Measurements from ENCODE around the gene OR2L8. TPM values are rescaled to one million over a fixed set of nuclear protein-coding genes. Genes with fewer than 3 reads are reported as not detected.
"Not testable (repeated sequence)": the region's sequence is repeated elsewhere in the genome, so short reads cannot be mapped to it uniquely, and the experiment has no call there.

Gene OR2L8
- total and polyA plus RNA-seq, 4 experiments from 2014 or later, result 0.69 to 0.73 TPM; not detected in 2

DNA sequence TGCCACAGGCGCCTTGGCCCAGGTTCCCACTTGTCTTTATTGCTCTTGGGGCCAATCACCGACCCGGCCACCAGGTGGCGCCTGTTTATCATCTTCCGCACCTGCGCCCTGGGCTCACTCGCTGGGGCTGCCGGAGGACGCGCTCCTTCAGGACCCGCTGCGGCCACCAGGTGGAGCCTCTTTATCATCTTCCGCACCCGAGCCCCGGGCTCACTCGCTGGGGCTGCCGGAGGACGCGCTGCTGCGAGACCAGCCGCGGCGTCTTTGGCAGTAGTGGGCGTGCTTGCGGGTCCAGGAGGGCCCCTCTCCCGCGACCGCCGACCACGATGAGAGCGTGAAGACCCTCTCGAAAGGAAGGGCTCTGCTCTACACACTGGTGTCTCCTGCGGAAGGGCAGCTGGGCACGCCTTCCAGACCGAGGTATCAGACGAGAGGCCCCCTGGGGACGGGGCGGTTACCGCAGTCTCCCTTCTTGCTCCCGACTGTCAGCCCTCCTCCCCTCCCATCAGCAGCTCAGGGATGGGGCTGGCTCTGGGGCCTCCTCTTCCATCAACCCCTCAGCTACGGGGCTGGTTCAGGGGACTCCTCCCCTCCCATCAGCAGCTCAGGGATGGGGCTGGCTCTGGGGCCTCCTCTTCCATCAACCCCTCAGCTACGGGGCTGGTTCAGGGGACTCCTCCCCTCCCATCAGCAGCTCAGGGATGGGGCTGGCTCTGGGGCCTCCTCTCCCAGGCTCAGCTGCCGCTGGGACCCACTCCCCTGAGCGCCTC lies 11.5 kb upstream of the OR2L8 start:
- Mint-ChIP-seq H3K9me3 (peaks cover 0 to 11% (median 0%) of the 10 kb centered on the region in 8 donors), H3K27ac (peak overlapping the region in 4 of 7 donors; percentile 30 to 81 (median 56)), H3K4me3 (peak overlapping the region; percentile 49 to 91 (median 76))
- POLR2A ChIA-PET (ENCODE audit: partially characterized antibody); H3K27me3 Mint-ChIP-seq; H3K36me3 Mint-ChIP-seq; H3K4me1 Mint-ChIP-seq; H3K4me1 ChIP-seq (ENCODE audit: insufficient read depth, low read length); H3K36me3 ChIP-seq (ENCODE audit: insufficient read depth, low read length); H3K27ac ChIP-seq (ENCODE audit: low read depth, low read length); intact Hi-C loops (cut with micrococcal nuclease); H3K27me3 ChIP-seq (ENCODE audit: insufficient read depth, low read length); H3K9me3 ChIP-seq (ENCODE audit: control insufficient read depth in 1 of 2, low read length in 2 of 2): not testable (repeated sequence)
- peak overlapping the region in 1 of 2 donors; percentile 36 for H3K4me3 ChIP-seq (ENCODE audit: low read length in 2 of 2)
- DNase-seq, result peak; percentile 76 to 85 (median 83)
- CTCF ChIA-PET (ENCODE audit: partially characterized antibody), result interaction anchor here (1.1 kb wide), 1 partner anchor 31 kb away, joined by 4 read pairs; no protein-coding TSS in a partner anchor

- CTCF ChIA-PET (ENCODE audit: partially characterized antibody), result no interaction called here
- intact Hi-C loops (cut with micrococcal nuclease), result no loop called here
- H3K36me3 ChIP-seq (ENCODE audit: insufficient read depth, low read length), result no peaks in the 10 kb centered on the region
Measured at GRCh38 chr1:247942624-247943023, 6.0 kb upstream of the OR2L8 start.

GRCh38 chr1:247953408-247953807 lies 4.8 kb downstream of the OR2L8 start:
- peaks cover 0 to 14% (median 10%) of the 10 kb centered on the region in 8 donors for H3K9me3 Mint-ChIP-seq
- H3K36me3 Mint-ChIP-seq, result peaks cover 0 to 2% of the 10 kb centered on the region in 2 donors
- H3K27ac ChIP-seq (ENCODE audit: low read depth, low read length), result no peak overlapping the region
- H3K27me3 Mint-ChIP-seq, result no peaks in the 10 kb centered on the region
- H3K9me3 ChIP-seq (ENCODE audit: control insufficient read depth in 1 of 2, low read length in 2 of 2), result no peaks in the 10 kb centered on the region
- no peak overlapping the region for H3K4me3 ChIP-seq (ENCODE audit: low read length in 2 of 2)
- intact Hi-C loops (cut with micrococcal nuclease), result no loop called here
- H3K4me1 ChIP-seq (ENCODE audit: insufficient read depth, low read length), result no peaks in the 10 kb centered on the region
- CTCF ChIA-PET (ENCODE audit: partially characterized antibody), result no interaction called here
- no peaks in the 10 kb centered on the region for H3K27me3 ChIP-seq (ENCODE audit: insufficient read depth, low read length)
- POLR2A ChIA-PET (ENCODE audit: partially characterized antibody), result no interaction called here
- no peak for DNase-seq
- H3K36me3 ChIP-seq (ENCODE audit: insufficient read depth, low read length), result no peaks in the 10 kb centered on the region
- no peak overlapping the region for H3K27ac Mint-ChIP-seq
- H3K4me1 Mint-ChIP-seq, result peaks cover 0 to 2% (median 0%) of the 10 kb centered on the region in 4 donors
- no peak overlapping the region for H3K4me3 Mint-ChIP-seq

More at GRCh38 chr1:247942624-247943023, 6.0 kb upstream of the OR2L8 start:
- Mint-ChIP-seq H3K27ac (peak overlapping the region in 1 of 7 donors; percentile 48), H3K4me3 (no peak overlapping the region), H3K36me3 (no peaks in the 10 kb centered on the region), H3K27me3 (no peaks in the 10 kb centered on the region), H3K9me3 (peaks cover 0 to 7% (median 2%) of the 10 kb centered on the region in 8 donors), H3K4me1 (peaks cover 0 to 3% (median 1%) of the 10 kb centered on the region in 4 donors)
- Histone ChIP-seq H3K9me3 (ENCODE audit: control insufficient read depth in 1 of 2, low read length in 2 of 2) (no peaks in the 10 kb centered on the region), H3K27ac (ENCODE audit: low read depth, low read length) (no peak overlapping the region), H3K27me3 (ENCODE audit: insufficient read depth, low read length) (no peaks in the 10 kb centered on the region), H3K4me1 (ENCODE audit: insufficient read depth, low read length) (no peaks in the 10 kb centered on the region), H3K4me3 (ENCODE audit: low read length in 2 of 2) (no peak overlapping the region)
- POLR2A ChIA-PET (ENCODE audit: partially characterized antibody), result no interaction called here
- no peak for DNase-seq

GRCh38 chr1:247961791-247962190 lies 13.1 kb downstream of the OR2L8 start:
- H3K9me3 ChIP-seq (ENCODE audit: control insufficient read depth in 1 of 2, low read length in 2 of 2), result no peaks in the 10 kb centered on the region
- Mint-ChIP-seq H3K4me1 (peaks cover 0 to 5% (median 2%) of the 10 kb centered on the region in 4 donors), H3K9me3 (peaks cover 4 to 16% (median 10%) of the 10 kb centered on the region in 8 donors), H3K36me3 (peaks cover 3 to 8% of the 10 kb centered on the region in 2 donors), H3K4me3 (no peak overlapping the region), H3K27ac (no peak overlapping the region), H3K27me3 (no peaks in the 10 kb centered on the region)
- no peaks in the 10 kb centered on the region for H3K4me1 ChIP-seq (ENCODE audit: insufficient read depth, low read length)
- ChIA-PET POLR2A (ENCODE audit: partially characterized antibody) (no interaction called here), CTCF (ENCODE audit: partially characterized antibody) (no interaction called here)
- no peak overlapping the region for H3K27ac ChIP-seq (ENCODE audit: low read depth, low read length)
- no peaks in the 10 kb centered on the region for H3K27me3 ChIP-seq (ENCODE audit: insufficient read depth, low read length)
- no peak for DNase-seq
- H3K4me3 ChIP-seq (ENCODE audit: low read length in 2 of 2), result no peak overlapping the region
- intact Hi-C loops (cut with micrococcal nuclease), result no loop called here
- H3K36me3 ChIP-seq (ENCODE audit: insufficient read depth, low read length), result no peaks in the 10 kb centered on the region

GRCh38 chr1:247962911-247963588 lies 14.4 kb downstream of the OR2L8 start:
- Histone ChIP-seq H3K27me3 (ENCODE audit: insufficient read depth, low read length) (no peaks in the 10 kb centered on the region), H3K4me1 (ENCODE audit: insufficient read depth, low read length) (no peaks in the 10 kb centered on the region), H3K27ac (ENCODE audit: low read depth, low read length) (no peak overlapping the region), H3K4me3 (ENCODE audit: low read length in 2 of 2) (no peak overlapping the region), H3K36me3 (ENCODE audit: insufficient read depth, low read length) (no peaks in the 10 kb centered on the region), H3K9me3 (ENCODE audit: control insufficient read depth in 1 of 2, low read length in 2 of 2) (no peaks in the 10 kb centered on the region)
- DNase-seq, result no peak
- Mint-ChIP-seq H3K9me3 (peaks cover 3 to 18% (median 8%) of the 10 kb centered on the region in 8 donors), H3K4me3 (no peak overlapping the region), H3K27ac (no peak overlapping the region), H3K4me1 (peaks cover 0 to 5% (median 2%) of the 10 kb centered on the region in 4 donors), H3K36me3 (peaks cover 7 to 8% of the 10 kb centered on the region in 2 donors), H3K27me3 (no peaks in the 10 kb centered on the region)
- ChIA-PET CTCF (ENCODE audit: partially characterized antibody) (no interaction called here), POLR2A (ENCODE audit: partially characterized antibody) (no interaction called here)
- intact Hi-C loops (cut with micrococcal nuclease), result no loop called here

- Histone ChIP-seq H3K36me3 (ENCODE audit: insufficient read depth, low read length) (no peaks in the 10 kb centered on the region), H3K4me3 (ENCODE audit: low read length in 2 of 2) (no peak within 1 kb of the TSS), H3K27ac (ENCODE audit: low read depth, low read length) (no peak within 1 kb of the TSS), H3K27me3 (ENCODE audit: insufficient read depth, low read length) (no peaks in the 10 kb centered on the region), H3K4me1 (ENCODE audit: insufficient read depth, low read length) (no peaks in the 10 kb centered on the region), H3K9me3 (ENCODE audit: control insufficient read depth in 1 of 2, low read length in 2 of 2) (no peaks in the 10 kb centered on the region)
- CTCF ChIA-PET (ENCODE audit: partially characterized antibody), result no interaction called here
- Mint-ChIP-seq H3K9me3 (peaks cover 4 to 16% (median 10%) of the 10 kb centered on the region in 8 donors), H3K4me1 (peaks cover 0 to 5% (median 2%) of the 10 kb centered on the region in 4 donors), H3K27me3 (no peaks in the 10 kb centered on the region), H3K4me3 (peak within 1 kb of the TSS in 1 of 8 donors; percentile 21), H3K36me3 (peaks cover 4 to 6% of the 10 kb centered on the region in 2 donors), H3K27ac (no peak within 1 kb of the TSS)
- intact Hi-C loops (cut with micrococcal nuclease), result no loop called here
- POLR2A ChIA-PET (ENCODE audit: partially characterized antibody), result no interaction called here
- DNase-seq, result no peak
Measured at GRCh38 chr1:247964933-247965332, 16.3 kb downstream of the OR2L8 start, which contains the start of gene OR2AK2. Gene OR2AK2 (plus strand): TSS chr1:247965233. CDS start chr1:247965377, 144 bp downstream.

DNA sequence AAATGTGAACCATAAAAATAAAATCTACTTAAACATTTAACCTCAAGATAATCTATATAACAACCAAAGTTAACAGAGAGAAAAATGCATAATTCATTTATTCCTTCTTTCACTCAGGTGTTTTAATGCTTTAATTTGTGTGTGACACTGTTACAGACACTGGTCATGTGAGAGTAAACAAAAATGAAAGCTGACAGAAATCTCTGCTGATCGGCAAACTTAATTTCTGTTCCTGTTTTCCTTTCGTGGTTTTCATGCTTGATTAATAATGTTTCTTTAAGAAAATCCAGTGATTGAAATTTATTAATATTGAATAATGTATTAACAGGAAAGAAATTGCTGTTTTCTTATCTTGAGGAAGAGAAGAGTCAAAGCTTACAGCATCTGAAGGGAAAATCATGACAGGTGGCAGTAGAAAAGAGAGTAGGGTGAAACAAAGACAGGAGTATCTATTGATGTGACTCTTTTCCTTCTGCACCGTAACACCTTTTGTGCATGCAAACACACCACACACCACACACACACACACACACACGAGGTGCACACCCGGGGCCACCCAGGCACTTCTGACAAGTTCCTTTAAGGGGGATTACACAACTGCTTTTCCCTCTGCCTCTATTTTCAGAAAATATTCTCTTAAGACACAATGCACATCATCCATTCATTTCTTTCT lies 18.0 kb downstream of the OR2L8 start:
- POLR2A ChIA-PET (ENCODE audit: partially characterized antibody), result no interaction called here
- intact Hi-C loops (cut with micrococcal nuclease), result no loop called here
- H3K4me3 Mint-ChIP-seq, result no peak overlapping the region
- Histone ChIP-seq H3K27ac (ENCODE audit: low read depth, low read length) (no peak overlapping the region), H3K4me3 (ENCODE audit: low read length in 2 of 2) (no peak overlapping the region), H3K9me3 (ENCODE audit: control insufficient read depth in 1 of 2, low read length in 2 of 2) (no peaks in the 10 kb centered on the region), H3K4me1 (ENCODE audit: insufficient read depth, low read length) (no peaks in the 10 kb centered on the region), H3K36me3 (ENCODE audit: insufficient read depth, low read length) (no peaks in the 10 kb centered on the region), H3K27me3 (ENCODE audit: insufficient read depth, low read length) (no peaks in the 10 kb centered on the region)
- H3K9me3 Mint-ChIP-seq, result peaks cover 0 to 17% (median 6%) of the 10 kb centered on the region in 8 donors
- H3K36me3 Mint-ChIP-seq, result peaks cover 4 to 6% of the 10 kb centered on the region in 2 donors
- no peaks in the 10 kb centered on the region for H3K27me3 Mint-ChIP-seq
- no peak overlapping the region for H3K27ac Mint-ChIP-seq
- CTCF ChIA-PET (ENCODE audit: partially characterized antibody), result no interaction called here
- no peak for DNase-seq
- H3K4me1 Mint-ChIP-seq, result peaks cover 0 to 5% (median 1%) of the 10 kb centered on the region in 4 donors
